NOMO-1 (cell line): Measurements from ENCODE around the gene AP3D1.
"Not testable (repeated sequence)": the region's sequence is repeated elsewhere in the genome, so short reads cannot be mapped to it uniquely, and the experiment has no call there.

Experiments used
- DNase-seq, 2 experiments: peaks; one replicate each; lab custom pipeline; 2025; ENCODE audit not compliant: unreplicated experiment in 2 of 2; lab: John Stamatoyannopoulos, UW

AP3D1 gene

GRCh38 chr19:2129892-2130770, 21.2 kb downstream of the AP3D1 start:
- DNase-seq, result no peak

DNA sequence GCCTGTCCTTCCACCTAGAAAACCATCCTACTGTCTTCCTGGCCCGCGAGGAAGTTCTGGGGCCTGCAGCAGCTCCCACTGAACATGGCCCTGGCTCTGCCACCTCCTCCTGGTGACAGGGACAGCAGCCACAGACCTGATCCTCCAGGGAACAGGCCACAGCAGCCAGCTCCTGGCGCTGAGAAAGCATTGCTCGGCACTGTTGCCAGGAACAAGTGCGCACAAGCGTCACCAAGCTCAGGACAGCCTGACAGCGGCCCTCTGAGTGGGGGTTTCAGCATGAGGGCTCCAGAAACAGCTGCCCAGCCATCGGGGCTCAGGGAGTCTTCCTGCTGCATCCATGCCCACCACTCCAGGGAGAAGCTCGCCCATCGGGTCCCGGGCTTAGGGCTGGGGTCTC, 21.9 kb downstream of the AP3D1 start:
- no peak for DNase-seq

- no peak for DNase-seq
These were observed 22.3 kb downstream of the AP3D1 start for GRCh38 chr19:2129022-2129421.

DNA sequence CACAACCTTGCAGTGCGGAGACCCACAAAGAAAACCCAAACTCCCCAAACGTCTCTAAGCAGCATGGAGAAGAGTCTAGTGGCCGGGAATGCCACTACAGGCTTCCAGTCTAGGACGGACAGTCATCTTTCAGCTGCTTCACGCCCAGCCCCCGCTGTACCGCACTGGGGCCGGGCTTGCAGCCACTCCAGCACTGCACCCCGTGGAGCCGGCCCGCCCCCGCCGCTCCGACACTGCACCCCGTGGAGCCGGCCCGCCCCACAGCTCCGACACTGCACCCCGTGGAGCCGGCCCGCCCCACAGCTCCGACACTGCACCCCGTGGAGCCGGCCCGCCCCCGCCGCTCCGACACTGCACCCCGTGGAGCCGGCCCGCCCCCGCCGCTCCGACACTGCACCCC, 23.1 kb downstream of the AP3D1 start:
- DNase-seq, result not testable (repeated sequence)

GRCh38 chr19:2127758-2128157, 23.6 kb downstream of the AP3D1 start:
- no peak for DNase-seq

DNA sequence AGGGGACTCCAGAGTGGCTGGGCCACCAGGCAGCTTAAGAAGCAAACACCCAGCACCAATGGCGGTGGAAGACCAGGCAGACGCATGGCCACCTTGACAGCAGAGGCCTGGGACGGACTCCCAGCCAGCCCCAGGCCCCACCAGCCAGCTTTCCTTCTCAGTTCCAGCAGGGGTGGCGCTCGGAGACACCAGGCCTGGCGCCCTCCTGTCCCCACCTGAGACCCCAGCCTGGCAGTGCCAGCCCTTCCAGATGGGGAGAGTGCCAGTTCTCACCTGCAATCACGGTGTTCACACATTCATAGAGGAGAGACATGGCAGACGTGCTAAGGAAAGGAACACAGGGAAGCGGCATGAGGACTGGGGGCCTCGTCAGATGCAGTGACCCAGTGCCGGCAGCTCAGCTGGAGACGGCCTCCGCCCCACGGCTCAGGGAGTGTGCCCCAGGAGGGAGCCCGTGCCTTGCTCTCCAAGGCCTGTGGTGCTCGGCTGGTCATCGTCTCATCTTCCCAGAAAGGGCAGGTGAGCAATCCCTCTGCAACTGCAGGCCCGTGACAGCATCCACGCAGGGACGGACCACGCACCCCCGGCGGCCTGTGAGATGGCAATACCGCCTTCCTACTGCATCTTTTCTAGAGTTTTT, 24.4 kb downstream of the AP3D1 start:
- DNase-seq, result no peak

DNA sequence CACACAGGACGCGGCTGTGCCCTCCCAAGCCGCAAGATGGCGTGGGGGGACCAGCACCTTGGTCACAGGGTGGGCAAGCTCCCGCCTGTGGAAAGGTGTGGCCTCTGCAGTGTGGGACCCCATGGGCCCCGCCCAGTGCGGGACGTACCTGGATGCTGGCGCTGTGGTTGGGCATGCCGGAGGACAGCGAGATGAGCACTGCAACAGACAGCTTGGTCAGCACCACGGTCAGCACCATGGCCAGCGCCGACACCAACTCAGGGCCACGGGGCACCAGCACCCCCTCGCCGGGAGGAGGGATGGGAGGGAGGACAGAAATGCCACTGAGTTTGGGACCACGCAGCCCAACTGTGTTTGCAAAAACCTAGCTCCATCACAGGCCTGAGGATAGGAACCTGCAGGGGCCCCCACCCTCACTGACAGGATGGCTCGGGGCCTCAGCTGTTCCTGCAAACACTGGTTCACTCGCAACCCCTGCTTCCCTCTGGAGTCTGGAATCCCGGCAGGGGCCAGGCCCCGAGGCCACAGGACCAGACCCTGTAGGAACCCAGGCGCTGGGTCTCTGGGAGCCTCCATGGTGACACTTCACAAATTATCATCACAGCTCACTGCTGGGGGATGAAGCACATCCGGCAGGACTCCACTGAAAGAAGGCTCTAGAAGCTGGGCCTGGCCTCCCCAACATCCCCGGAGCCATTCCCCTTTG, 27.5 kb downstream of the AP3D1 start:
- DNase-seq, result no peak

- DNase-seq, result no peak
These were observed 28.4 kb downstream of the AP3D1 start for GRCh38 chr19:2122982-2123381.

DNA sequence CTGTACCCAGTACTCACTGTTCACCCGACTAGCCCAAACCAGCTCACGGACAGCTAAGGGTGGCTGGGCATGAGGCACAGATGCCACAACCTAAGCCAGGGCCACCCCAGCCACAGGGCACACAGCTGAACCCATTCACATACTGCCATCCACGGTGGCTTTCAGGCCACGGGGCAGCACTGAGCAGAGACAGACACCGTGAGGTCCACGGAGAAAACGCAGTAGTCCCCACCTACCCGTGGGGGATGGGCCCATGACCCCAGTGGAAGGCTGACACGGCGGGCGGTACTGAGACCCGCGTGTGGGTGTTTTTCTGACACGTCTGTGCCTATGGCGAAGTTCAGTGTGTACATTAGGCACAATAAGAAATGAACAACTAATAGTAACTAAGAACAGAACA, 29.1 kb downstream of the AP3D1 start:
- DNase-seq, result no peak

DNA sequence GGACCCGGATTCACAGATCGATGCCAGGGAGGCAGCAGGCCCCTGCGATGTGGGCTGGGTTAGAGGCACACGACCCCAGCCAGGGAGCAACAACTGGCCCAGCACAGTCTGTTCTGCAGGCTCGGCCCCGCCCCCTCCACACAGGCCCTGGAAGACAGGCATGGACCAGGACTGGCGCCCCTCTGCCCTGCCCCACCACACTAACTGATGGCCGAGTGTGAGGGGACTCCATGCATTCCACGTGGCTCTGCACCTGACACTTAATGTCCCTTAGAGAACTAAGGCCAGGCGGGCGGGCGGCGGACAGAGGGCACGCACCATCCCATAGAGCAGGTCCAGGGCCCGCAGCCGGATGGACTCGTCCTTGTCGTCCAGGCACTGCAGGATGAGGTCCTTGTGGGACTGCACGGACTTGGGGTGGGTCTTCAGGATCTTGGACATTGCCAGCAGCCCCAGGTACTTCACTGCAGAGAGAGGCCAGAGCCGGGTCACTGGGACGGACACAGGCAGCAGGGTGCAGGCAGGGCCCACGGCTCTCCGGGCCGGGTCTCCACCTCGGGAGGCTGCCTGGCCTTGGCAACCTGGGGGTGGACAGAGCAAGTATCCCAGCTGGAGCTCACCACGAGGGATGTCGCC, 29.8 kb downstream of the AP3D1 start:
- no peak for DNase-seq

GRCh38 chr19:2120821-2121220, 30.5 kb downstream of the AP3D1 start:
- DNase-seq, result no peak

GRCh38 chr19:2119921-2120785, 31.2 kb downstream of the AP3D1 start:
- no peak for DNase-seq

GRCh38 chr19:2118438-2118837, 32.9 kb downstream of the AP3D1 start:
- no peak for DNase-seq

GRCh38 chr19:2117215-2117960, 34.0 kb downstream of the AP3D1 start:
- DNase-seq, result no peak

- no peak for DNase-seq
These were observed 34.9 kb downstream of the AP3D1 start for GRCh38 chr19:2116507-2116906.

DNA sequence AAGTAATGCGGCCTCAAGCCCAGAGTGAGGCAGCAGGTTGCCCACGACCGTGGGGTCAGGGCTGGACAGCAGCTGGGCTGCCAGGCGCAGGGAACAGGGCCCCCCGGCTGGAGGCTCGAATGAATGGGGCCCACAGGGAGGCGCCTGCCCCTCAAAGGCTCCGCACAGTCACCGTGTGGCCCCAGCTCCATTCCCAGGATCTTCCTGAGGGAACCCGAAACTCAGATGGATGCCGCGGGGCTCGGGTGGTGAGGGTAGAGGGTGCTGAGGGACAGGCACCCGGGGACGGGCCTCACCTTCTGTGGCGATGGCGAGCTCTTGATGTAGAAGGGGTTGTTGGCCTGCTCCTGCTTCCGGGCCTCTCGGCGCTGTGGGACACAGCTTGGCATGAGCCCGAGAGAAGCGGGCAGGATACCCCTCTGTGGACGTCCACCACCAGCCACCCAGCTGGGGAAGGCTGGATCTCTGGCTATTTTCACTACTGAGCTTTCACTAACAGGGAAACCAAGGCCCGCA, 35.4 kb downstream of the AP3D1 start:
- DNase-seq, result no peak

- DNase-seq, result no peak
These were observed 36.0 kb downstream of the AP3D1 start for GRCh38 chr19:2115324-2115723.

DNA sequence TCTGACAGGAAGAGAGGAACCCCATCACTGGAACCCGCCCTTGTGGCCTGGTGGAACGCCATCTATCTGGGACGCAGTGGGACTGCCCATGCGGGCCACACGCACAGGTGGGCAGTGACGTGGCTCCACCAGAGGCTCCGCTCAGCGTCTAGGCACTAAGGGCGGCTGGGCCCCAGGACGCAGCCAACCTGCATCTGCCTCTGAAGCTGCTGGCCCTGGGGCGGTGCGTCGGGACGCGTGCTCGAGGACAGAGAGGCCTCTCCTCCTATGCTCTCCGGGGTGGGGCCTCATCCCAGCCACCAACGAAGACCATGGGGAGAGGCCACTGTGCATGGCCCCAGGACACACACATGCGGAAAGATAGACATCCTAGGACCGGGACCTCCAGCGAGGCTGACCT, 36.5 kb downstream of the AP3D1 start:
- no peak for DNase-seq

DNA sequence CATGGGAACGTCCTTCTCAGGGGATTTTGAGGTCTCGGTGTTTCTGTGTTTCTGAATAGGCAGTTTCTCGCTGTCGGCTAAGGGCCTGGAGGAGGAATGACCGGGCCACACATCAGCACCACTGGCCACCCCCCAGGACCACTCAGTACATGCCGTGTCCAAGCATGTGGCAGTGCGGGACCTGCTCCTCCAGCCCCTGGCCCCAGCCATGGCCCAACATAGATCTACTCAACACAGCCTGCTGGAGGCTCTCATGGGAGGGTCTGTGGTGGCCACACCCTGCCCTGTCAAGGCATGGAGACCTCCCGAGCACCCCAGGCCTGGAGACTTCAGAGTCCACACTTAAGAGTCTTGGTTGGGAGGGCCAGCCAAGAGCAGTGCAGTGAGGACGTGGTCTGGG, 37.1 kb downstream of the AP3D1 start:
- no peak for DNase-seq
